ENCODE data around the gene PIK3R1. TPM values are rescaled to one million over a fixed set of nuclear protein-coding genes. Genes with fewer than 3 reads are reported as not detected.
A peak's percentile ranks its signal among the peaks of the same experiment; 100 is the strongest.

PIK3R1 gene
- total and polyA plus RNA-seq, 2 experiments from 2014 or later, result 5.9 to 9.8 TPM

DNA sequence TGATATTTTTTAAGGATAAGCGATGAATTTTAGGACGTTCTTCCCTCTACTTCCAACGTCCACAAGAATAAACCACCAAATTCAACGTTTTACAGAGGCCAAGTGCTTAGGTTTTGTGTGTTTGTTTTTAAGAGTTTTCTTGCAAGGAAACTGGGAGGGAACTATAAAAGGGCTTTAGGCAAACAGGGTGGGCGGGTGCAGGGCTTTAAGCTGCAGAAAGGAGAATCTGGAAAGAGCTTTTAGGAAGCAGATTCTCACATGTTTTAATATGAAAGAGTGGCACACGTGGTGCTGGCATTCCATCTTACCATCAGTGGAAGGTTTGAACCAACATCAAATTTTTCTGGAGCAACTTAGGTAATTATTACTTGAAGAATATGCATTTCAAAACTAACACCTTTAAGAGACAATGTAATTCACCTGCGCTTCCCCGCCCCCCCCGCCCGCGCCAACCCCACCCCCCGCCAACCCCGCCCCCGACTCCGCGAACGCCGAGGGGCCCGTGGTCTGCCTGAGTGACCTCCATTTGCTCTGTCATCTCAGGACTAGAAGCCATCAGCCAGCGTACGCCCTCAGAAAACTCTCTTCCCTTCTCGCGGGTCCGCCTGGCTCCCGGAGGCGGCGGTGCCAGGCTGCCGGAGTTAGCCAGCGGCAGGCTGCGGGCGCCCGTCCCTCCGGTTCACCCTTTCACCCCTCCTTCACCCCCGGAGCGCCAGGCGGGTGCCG lies 911 bp upstream of the PIK3R1 start:
- peaks cover 24% of the 10 kb centered on the region for H3K36me3 Mint-ChIP-seq (ENCODE audit: low read depth)
- no peak overlapping the region; the same call in 1 of the 2 replicates for H3K27ac ChIP-seq (ENCODE audit: low read depth)
- no peak overlapping the region for H3K27ac Mint-ChIP-seq
- peaks cover 20% of the 10 kb centered on the region for H4K20me1 ChIP-seq (replicated peaks; ENCODE audit: insufficient read depth)
- peaks cover 14% of the 10 kb centered on the region for H3K4me1 ChIP-seq (ENCODE audit: insufficient read depth)
- no peaks in the 10 kb centered on the region; the same call in 1 of the 2 replicates for H3K9me2 ChIP-seq (ENCODE audit: insufficient read depth)
- peak overlapping the region; percentile 96 for H3K4me2 ChIP-seq
- H3K4me1 Mint-ChIP-seq, result peaks cover 23% of the 10 kb centered on the region
- TF ChIP-seq JUNB (IDR thresholded peaks at IDR 0.05; ENCODE audit: unreplicated experiment), result no peak
- TF ChIP-seq ZNF331 (CRISPR knock-in tag; IDR thresholded peaks at IDR 0.05; ENCODE audit: low read depth), result no peak
- TF ChIP-seq, protein P1, sequence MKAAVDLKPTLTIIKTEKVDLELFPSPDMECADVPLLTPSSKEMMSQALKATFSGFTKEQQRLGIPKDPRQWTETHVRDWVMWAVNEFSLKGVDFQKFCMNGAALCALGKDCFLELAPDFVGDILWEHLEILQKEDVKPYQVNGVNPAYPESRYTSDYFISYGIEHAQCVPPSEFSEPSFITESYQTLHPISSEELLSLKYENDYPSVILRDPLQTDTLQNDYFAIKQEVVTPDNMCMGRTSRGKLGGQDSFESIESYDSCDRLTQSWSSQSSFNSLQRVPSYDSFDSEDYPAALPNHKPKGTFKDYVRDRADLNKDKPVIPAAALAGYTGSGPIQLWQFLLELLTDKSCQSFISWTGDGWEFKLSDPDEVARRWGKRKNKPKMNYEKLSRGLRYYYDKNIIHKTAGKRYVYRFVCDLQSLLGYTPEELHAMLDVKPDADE (IDR thresholded peaks at IDR 0.05), result no peak
- TF ChIP-seq CREB1 (CRISPR knock-in tag; IDR thresholded peaks at IDR 0.05; ENCODE audit: low read depth), result no peak
- TF ChIP-seq, protein P2, sequence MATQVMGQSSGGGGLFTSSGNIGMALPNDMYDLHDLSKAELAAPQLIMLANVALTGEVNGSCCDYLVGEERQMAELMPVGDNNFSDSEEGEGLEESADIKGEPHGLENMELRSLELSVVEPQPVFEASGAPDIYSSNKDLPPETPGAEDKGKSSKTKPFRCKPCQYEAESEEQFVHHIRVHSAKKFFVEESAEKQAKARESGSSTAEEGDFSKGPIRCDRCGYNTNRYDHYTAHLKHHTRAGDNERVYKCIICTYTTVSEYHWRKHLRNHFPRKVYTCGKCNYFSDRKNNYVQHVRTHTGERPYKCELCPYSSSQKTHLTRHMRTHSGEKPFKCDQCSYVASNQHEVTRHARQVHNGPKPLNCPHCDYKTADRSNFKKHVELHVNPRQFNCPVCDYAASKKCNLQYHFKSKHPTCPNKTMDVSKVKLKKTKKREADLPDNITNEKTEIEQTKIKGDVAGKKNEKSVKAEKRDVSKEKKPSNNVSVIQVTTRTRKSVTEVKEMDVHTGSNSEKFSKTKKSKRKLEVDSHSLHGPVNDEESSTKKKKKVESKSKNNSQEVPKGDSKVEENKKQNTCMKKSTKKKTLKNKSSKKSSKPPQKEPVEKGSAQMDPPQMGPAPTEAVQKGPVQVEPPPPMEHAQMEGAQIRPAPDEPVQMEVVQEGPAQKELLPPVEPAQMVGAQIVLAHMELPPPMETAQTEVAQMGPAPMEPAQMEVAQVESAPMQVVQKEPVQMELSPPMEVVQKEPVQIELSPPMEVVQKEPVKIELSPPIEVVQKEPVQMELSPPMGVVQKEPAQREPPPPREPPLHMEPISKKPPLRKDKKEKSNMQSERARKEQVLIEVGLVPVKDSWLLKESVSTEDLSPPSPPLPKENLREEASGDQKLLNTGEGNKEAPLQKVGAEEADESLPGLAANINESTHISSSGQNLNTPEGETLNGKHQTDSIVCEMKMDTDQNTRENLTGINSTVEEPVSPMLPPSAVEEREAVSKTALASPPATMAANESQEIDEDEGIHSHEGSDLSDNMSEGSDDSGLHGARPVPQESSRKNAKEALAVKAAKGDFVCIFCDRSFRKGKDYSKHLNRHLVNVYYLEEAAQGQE (IDR thresholded peaks at IDR 0.05; ENCODE audit: unreplicated experiment), result no peak
- TF ChIP-seq STAT1 (IDR thresholded peaks at IDR 0.05; ENCODE audit: unreplicated experiment), result no peak
- TF ChIP-seq, protein P3, sequence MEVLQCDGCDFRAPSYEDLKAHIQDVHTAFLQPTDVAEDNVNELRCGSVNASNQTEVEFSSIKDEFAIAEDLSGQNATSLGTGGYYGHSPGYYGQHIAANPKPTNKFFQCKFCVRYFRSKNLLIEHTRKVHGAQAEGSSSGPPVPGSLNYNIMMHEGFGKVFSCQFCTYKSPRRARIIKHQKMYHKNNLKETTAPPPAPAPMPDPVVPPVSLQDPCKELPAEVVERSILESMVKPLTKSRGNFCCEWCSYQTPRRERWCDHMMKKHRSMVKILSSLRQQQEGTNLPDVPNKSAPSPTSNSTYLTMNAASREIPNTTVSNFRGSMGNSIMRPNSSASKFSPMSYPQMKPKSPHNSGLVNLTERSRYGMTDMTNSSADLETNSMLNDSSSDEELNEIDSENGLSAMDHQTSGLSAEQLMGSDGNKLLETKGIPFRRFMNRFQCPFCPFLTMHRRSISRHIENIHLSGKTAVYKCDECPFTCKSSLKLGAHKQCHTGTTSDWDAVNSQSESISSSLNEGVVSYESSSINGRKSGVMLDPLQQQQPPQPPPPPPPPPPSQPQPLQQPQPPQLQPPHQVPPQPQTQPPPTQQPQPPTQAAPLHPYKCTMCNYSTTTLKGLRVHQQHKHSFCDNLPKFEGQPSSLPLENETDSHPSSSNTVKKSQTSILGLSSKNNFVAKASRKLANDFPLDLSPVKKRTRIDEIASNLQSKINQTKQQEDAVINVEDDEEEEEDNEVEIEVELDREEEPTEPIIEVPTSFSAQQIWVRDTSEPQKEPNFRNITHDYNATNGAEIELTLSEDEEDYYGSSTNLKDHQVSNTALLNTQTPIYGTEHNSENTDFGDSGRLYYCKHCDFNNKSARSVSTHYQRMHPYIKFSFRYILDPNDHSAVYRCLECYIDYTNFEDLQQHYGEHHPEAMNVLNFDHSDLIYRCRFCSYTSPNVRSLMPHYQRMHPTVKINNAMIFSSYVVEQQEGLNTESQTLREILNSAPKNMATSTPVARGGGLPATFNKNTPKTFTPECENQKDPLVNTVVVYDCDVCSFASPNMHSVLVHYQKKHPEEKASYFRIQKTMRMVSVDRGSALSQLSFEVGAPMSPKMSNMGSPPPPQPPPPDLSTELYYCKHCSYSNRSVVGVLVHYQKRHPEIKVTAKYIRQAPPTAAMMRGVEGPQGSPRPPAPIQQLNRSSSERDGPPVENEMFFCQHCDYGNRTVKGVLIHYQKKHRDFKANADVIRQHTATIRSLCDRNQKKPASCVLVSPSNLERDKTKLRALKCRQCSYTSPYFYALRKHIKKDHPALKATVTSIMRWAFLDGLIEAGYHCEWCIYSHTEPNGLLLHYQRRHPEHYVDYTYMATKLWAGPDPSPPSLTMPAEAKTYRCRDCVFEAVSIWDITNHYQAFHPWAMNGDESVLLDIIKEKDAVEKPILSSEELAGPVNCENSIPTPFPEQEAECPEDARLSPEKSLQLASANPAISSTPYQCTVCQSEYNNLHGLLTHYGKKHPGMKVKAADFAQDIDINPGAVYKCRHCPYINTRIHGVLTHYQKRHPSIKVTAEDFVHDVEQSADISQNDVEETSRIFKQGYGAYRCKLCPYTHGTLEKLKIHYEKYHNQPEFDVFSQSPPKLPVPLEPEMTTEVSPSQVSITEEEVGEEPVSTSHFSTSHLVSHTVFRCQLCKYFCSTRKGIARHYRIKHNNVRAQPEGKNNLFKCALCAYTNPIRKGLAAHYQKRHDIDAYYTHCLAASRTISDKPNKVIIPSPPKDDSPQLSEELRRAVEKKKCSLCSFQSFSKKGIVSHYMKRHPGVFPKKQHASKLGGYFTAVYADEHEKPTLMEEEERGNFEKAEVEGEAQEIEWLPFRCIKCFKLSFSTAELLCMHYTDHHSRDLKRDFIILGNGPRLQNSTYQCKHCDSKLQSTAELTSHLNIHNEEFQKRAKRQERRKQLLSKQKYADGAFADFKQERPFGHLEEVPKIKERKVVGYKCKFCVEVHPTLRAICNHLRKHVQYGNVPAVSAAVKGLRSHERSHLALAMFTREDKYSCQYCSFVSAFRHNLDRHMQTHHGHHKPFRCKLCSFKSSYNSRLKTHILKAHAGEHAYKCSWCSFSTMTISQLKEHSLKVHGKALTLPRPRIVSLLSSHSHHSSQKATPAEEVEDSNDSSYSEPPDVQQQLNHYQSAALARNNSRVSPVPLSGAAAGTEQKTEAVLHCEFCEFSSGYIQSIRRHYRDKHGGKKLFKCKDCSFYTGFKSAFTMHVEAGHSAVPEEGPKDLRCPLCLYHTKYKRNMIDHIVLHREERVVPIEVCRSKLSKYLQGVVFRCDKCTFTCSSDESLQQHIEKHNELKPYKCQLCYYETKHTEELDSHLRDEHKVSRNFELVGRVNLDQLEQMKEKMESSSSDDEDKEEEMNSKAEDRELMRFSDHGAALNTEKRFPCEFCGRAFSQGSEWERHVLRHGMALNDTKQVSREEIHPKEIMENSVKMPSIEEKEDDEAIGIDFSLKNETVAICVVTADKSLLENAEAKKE (CRISPR knock-in tag; IDR thresholded peaks at IDR 0.05), result no peak
- TF ChIP-seq EZH2phosphoT487 (IDR thresholded peaks at IDR 0.05; ENCODE audit: unreplicated experiment), result no peak
- TF ChIP-seq NANOG (IDR thresholded peaks at IDR 0.05; ENCODE audit: borderline replicate concordance), result no peak
- no peak for TF ChIP-seq ZNF114 (CRISPR knock-in tag; IDR thresholded peaks at IDR 0.05)
- TF ChIP-seq CTCF (conservative IDR thresholded peaks at IDR 0.05; ENCODE audit: low read depth in 2 of 2), result no peak; a peak in 1 of 4 replicates
- TF ChIP-seq EZH2 (IDR thresholded peaks at IDR 0.05; ENCODE audit: low read depth, unreplicated experiment), result no peak
- no peaks in the 10 kb centered on the region for H3F3A ChIP-seq (replicated peaks; ENCODE audit: low read depth)
- peaks cover 31% of the 10 kb centered on the region for H3K27me3 Mint-ChIP-seq (ENCODE audit: insufficient read depth, low read depth, poor library complexity)
- peak overlapping the region; percentile 84 for H3K4me3 ChIP-seq
- H3K9me3 Mint-ChIP-seq, result peaks cover 29% of the 10 kb centered on the region
- ATAC-seq (peak; percentile 18), DNase-seq (ENCODE audit: low spot score) (peak; percentile 59)
- H2AFZ ChIP-seq, result peak overlapping the region; percentile 92
- H3K27me3 ChIP-seq (ENCODE audit: insufficient read depth), result peaks cover 68% of the 10 kb centered on the region
- peaks cover 9% of the 10 kb centered on the region; the same call in 1 of the 2 replicates for H3K36me3 ChIP-seq (ENCODE audit: insufficient read depth)
- H3K79me2 ChIP-seq (replicated peaks; ENCODE audit: insufficient read depth), result peaks cover 26% of the 10 kb centered on the region
- peak overlapping the region; percentile 84 for H3K4me3 Mint-ChIP-seq
